Measurements from ENCODE around the gene TMEM140.

DNA sequence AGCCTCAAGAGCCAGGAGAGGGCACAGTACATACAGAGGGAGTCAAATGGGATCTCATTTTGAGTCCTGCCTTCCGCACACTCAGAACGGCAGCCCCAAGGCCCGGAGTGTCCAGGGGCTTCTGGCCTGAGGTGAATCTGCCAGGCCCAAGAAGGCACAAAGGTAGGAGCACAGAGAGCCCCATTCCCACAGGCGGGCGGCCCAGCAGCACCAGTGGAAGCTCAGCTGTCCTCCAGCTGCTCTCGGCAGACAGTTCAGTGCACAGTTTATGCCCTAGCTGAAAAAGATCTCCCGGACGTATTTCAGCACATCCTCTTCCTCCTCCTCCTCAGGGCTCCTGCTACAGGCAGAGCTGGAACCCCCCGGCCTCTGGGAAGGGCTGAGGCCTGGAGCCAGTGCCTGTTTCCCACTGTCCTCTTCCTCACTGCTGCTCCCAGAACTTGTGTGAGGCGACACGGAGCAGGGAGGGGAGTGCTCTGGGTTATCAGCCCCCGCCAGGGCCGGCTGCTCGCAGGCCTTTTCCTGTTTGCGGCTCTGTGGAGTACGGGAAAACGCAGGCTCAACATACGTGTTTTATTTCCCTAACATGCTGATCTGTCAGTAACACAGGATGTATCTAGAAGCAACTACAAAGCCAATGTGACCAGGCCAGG is 18.6 kb downstream of the TMEM140 start:
- TF ChIP-seq CREB1 (IDR thresholded peaks at IDR 0.05; ENCODE audit: low read depth) (no peak), CEBPB (IDR thresholded peaks at IDR 0.05) (no peak), TAF1 (IDR thresholded peaks at IDR 0.05; ENCODE audit: low read depth) (no peak), EGR1 (IDR thresholded peaks at IDR 0.05) (no peak), NFIC (IDR thresholded peaks at IDR 0.05) (no peak), YY1 (IDR thresholded peaks at IDR 0.05; ENCODE audit: low read depth) (no peak), EP300 (IDR thresholded peaks at IDR 0.05; ENCODE audit: borderline replicate concordance) (no peak)
- TF ChIP-seq, protein P1, sequence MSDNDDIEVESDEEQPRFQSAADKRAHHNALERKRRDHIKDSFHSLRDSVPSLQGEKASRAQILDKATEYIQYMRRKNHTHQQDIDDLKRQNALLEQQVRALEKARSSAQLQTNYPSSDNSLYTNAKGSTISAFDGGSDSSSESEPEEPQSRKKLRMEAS (IDR thresholded peaks at IDR 0.05) = no peak

Measured in Ishikawa (cell line).